GM18873 (cell line): ENCODE measurements around the gene NLGN2.
"Not testable (repeated sequence)": the region's sequence is repeated elsewhere in the genome, so short reads cannot be mapped to it uniquely, and the experiment has no call there.

ENCODE experiments used
- ATAC-seq: cut with Tn5 transposase; IDR thresholded peaks from one replicate; pipeline ENCODE4 v1.9.1; 2021; ENCODE audit warnings: mild to moderate bottlenecking, moderate library complexity, moderate number of reproducible peaks; ENCODE audit not compliant: unreplicated experiment, low FRiP score

Gene NLGN2

DNA sequence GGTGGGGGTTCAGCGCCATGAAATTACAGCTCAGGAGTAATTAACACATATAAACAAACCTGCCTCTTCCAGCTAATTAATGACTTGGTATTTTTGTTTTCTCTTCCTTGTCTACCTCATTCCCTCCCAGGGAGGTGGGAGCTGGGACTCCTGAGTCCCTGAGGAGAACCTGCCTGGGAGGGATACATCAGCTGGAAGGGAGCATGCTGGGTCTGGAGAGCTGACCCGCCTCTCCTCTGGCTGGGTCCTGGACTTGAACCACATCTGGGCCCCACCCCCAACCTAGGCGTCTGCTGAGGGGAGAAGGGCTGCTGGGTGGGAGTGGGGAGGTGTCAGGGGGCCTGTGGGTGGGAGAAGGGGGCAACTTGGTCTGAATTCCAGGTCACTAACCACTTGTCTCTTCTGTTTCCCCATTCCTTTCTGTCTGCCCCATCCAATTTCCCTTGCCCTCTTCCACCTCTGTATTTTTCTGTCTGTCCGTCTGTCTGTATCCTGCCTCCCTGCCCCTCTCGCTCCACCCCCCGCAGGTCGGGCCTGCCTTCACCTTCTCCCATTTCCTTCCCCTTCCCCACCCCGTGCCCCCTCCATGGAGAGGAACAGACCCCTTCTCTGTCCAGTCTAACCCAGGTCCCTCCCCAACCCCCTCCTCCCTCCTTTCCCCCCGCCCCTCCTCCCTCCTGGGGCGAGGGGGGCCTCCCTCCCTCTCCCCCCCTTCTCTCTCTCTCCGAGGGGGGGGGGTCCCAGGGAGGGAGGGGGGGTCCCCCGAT is at the start of gene NLGN2:
Gene NLGN2 (plus strand): TSS at position 361 of the 767 bp plus-strand sequence. CDS start 411 bp downstream, outside the sequence.
- ATAC-seq: no peak

DNA sequence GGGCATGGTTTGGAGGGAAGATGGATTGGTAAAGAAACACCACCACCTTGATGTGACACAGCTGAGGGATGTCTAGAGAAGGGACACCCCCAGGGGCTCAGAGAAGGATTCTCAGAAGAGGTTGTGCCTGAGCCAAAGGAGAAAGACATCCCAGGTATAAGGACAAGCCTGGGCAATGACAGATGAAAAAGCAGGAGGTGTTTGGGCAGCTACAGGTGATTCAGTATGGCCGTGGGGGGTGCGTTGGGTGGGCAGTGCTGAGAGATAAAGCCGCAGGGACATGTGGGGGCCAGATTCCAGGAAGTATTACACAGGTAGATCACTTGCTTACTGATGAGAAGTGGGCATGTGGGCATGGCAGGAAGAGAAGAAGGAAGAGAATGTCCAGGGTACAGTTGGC is 45.7 kb upstream of the NLGN2 start:
- no peak for ATAC-seq

DNA sequence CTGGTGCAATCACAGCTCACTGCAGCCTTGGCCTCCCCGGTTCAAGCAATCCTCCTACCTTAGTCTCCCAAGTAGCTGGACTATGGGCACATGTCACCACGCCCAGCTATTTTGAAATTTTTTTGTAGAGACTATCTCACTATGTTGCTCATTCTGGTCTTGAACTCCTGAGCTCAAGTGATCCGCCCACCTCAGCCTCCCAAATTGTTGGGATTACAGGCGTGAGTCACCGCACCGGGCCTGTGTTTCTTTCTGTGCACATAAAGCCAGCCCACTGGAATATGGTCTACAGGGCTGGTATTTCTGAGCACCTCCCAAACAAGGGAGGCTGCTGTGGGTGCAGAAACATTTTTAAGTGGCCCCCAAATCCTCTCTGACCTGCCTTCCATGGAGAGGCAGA is 44.3 kb upstream of the NLGN2 start:
- ATAC-seq: no peak

DNA sequence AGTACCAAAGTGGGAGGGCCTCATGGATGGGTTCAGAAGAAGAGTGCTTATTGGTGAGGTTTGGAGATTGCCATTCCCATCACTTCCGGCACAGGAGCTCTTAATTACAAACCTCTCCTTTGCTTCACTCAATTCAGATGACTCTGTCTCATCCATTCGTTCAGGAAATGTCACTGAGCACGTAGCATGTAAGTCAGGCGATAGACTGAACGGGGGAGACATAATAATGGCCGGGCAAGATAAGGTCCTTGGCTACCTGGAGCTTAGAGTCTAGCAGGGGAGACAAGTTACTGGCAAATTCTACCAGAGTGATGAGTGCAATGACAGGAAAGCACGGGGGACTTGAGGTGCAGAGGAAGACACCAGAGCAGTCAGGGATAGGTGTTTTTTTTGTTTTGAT is 41.7 kb upstream of the NLGN2 start:
- ATAC-seq: not testable (repeated sequence)

DNA sequence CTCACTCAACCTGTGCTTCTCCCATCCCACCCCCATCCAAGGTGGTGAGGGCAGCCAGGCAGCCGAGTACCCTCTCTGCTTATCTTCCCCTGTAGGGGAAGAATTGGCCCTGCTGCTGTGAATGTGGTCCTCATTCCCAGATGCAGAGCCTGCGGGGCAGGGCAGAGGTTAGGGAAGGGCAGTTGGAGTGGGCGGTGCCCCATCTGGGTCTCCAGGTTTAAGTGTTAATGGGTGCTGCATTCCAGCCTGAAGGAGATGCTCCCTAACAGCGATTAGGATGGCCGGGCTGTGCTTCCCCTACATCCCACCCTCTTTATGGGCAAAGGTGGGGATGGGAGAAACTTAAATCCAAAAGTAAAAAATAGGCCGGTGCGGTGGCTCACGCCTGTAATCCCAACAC is 40.6 kb upstream of the NLGN2 start:
- no peak for ATAC-seq

DNA sequence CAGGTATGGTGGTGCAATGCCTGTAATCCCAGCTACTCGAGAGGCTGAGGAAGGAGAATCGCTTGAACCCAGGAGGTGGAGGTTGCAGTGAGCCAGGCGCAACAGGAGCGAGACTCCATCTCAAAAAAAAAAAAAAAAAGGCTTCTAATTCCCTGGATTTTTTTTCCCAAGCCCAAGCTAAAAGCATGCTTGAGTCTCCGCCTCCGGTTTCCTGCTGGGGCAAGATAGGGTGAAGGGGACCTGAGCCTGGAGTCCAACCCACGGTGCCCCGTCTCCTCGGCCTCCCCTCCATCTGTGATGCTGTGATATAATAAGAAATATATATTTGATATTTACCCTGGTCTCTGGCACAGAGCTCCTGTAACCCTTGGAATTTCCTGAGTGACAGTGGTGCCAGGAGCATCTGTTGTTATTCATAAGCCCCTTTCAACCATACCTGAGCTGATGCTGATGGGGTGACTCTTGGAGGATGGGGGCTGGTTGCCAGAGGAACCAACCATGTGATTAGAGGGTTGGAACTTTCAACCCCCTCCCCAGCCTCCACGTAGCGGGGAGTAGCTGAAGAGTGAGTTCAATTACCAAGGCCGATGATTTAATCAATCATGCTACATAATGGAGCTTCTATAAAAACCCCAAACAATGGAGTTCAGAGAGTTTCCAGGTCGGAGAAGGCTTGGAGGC is 39.6 kb upstream of the NLGN2 start:
- no peak for ATAC-seq

DNA sequence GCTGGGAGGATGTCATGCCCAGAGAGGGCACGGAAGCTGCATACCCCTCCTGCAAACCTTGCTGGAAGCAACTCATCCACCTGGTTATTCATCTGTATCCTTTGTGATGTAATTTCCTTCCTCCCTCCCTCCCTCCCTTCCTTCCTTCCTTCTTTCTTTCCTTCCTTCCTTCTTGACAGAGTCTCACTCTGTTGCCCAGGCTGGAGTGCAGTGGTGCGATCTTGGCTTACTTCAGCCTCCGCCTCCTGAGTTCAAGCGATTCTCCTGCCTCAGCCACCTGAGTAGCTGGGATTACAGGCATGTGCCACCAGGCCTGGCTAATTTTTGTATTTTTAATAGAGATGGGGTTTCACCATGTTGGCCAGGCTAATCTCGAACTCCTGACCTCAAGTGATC is 39.0 kb upstream of the NLGN2 start:
- not testable (repeated sequence) for ATAC-seq

DNA sequence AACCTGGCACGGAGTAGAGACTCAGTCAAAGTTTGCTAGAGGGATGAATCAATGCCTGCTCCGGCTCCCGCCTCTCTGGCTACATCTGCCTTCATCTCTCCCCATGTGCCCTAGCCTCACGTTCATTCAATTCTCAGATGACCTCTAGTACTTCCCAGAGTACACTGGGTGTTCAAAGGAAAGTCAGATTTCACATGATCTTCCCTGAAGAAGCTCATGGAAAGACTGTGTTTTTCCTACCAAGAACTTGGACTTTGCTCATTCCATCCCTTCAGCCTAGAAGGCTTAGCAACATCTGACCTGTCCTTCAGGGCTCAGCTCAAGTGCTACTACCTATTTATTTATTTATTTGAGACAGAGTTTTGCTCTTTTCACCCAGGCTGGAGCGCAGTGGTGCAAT is 37.8 kb upstream of the NLGN2 start:
- no peak for ATAC-seq

DNA sequence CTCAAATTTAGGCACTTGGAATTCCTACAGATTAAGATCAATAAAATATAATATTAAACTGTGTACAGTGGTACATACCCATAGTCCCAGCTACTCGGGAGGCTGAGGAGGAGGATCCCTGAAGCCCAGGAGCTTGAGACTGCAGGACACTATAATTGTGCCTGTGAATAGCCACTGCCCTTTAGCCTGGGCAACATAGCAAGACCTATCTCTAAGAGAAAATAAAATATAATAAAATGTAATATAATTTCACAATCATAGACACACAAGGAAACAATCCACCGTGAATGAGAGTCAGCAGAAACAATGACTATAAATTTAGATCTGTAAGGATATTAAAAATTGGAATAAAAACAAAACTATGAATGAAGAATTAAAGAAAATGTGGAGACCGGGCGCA is 36.8 kb upstream of the NLGN2 start:
- ATAC-seq: no peak

DNA sequence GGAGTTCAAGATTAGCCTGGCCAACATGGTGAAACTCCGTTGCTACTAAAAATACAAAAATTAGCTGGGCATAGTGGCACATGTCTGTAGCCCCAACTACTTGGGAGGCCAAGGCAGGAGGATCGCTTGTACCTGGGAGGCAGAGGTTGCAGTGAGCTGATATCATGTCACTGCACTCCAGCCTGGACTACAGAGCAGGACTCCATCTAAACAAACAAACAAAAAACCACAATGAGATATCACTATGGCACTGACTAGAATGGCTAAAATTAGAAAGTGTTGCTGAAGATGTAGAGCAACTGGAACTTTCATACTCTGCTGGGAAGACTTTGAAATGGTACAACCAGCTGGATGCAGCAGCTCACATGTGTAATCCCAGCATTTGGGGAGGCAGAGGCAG is 33.3 kb upstream of the NLGN2 start:
- ATAC-seq: no peak

DNA sequence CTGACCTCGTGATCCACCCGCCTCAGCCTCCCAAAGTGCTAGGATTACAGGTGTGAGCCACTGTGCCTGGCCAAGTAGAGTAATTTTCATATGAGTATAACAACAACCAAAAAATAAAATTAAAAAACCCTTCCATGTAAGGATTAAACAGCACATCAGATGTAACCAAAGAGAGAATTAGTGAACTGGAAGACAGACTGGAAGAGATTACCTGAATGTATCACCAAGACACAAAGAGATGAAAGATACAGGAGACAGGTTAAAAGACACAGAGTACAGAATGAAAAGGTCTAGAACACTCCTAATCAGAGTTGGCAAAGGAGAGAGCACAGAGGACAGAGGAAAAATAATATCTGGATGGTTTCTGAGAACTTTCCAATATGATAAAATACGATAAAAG is 28.5 kb upstream of the NLGN2 start:
- ATAC-seq: no peak

DNA sequence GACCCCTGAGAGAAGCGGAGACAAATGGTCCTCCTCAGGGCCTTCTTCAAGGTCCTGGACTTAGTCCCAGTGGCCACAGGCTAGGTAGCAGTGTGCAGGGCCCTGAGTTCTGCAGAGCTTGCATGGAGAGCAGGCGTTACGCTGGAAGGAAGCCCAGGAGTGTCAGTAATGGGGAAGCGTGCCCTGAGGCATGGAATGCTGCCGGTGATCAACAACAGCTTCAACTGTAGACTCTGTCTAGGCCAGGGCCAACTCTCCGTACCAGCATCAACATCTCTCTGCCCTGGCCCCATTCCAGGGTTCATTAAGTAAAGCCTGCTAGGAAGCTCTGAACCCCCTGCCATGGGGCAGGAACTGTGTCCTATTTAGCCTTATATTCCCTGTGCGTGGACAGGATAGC is 27.3 kb upstream of the NLGN2 start:
- no peak for ATAC-seq

DNA sequence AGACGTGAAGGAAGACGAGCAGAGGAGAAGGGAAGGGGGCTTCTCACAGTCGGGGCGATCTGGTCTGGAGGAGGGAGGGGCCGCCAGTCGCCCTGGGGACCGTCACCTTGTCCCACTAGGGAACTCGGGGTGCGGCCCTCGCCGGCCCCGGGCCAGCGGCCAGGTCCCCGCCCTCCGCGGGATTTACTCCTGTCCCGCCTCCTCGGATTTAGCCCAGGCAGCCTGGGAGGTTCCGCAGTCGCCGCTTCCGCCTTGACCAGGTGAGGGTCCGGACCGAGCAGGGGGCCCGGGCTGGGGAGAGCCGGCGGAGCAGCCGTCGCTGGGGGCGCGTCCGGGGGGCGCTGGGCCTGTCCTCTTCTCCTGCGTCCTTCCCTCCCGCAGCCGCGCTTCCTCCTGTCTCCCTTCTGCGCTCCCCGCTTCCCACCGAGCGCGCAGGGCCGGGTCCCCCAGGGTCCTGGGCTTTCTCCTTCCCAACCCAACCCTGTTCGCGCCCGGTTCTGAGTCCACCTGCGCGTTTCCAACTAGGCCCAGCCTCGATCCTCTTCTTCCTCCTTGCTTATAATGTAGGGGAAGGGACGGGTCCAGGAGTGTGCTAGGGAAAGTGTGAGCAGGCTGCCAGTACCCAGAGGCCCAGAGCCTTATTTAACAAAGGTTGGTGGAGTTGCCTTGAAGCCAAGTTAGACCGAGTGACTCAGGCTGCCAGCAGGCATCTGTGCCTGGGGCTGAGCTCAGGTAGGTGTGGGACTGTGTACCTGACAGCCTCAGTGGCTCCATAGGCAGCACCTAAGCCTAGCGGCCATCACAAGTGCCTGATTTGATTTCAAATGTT is 26.6 kb upstream of the NLGN2 start, which contains the start of gene TNK1:
Gene TNK1 (plus strand): TSS at position 235 of the 829 bp plus-strand sequence. CDS start 1,838 bp downstream, outside the sequence.
- ATAC-seq: no peak

DNA sequence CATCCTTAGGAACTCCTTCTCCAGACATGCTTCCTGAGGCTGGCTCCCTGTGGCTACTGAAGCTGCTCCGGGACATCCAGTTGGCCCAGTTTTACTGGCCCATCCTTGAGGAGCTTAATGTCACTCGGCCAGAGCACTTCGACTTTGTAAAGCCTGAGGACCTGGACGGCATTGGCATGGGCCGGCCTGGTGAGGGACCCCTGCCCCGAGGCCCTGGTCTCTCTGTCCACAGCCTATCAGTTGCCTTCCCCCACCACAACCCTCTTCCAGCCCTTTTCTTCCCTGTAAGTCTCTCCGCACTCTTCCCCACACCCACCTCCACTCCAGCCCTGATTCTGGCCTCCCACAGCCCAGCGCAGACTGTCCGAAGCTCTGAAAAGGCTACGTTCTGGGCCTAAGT is 24.7 kb upstream of the NLGN2 start:
- ATAC-seq: no peak

DNA sequence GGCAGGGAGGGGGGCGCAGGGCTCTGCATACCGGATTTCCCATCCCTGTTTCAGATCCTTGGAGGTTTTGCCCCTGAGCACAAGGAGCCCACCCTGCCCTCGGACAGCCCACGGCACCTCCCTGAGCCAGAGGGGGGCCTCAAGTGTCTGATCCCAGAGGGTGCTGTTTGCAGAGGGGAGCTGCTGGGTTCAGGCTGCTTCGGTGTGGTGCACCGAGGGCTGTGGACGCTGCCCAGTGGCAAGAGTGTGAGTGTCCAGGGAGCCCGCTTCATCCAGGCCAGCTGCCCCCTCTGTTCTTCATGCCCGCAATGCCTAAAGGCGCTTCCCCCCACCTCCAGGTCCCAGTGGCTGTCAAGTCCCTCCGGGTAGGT is 24.3 kb upstream of the NLGN2 start:
- ATAC-seq: no peak

DNA sequence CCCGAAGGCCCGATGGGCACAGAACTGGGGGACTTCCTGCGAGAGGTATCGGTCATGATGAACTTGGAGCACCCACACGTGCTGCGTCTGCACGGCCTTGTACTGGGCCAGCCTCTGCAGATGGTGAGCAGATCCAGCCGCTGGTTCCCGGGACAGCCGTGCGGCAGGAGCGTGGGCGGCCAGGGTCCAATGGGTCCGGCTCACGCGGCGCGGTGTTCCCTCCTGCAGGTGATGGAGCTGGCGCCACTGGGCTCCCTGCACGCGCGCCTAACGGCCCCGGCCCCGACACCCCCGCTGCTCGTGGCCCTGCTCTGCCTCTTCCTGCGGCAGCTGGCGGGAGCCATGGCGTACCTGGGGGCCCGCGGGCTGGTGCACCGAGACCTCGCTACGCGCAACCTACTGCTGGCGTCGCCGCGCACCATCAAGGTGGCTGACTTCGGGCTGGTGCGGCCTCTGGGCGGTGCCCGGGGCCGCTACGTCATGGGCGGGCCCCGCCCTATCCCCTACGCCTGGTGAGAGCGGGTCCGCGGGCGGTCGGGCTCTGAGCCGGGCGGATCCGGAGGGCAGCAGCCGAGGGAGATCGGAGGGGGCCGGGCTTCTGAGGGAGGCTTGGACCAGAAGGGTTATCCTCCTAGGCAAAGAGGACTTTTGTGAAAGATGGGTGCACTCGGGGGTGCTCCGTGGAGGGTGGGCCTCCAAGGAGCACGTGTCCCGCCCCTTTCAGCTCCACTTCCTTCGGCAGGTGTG is 23.7 kb upstream of the NLGN2 start:
- no peak for ATAC-seq

DNA sequence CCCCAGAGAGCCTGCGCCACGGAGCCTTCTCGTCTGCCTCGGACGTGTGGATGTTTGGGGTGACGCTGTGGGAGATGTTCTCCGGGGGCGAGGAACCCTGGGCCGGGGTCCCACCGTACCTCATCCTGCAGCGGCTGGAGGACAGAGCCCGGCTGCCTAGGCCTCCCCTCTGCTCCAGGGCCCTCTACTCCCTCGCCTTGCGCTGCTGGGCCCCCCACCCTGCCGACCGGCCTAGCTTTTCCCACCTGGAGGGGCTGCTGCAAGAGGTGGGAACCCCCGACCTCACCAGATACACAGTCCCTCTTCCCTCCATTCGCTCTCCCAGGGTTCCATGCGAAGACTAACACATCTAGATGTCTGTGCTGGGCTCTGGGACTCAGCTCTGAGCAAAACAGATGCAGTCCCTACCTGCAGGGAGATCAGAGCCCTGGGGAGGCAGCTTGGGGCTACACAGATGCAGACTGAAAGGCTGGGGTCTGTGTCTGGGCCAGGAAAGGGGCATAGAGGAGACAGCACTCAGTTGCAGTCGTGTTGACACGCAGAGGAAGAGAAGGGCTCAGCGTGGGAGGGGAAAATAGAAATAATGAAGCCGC is 23.1 kb upstream of the NLGN2 start:
- ATAC-seq: no peak

DNA sequence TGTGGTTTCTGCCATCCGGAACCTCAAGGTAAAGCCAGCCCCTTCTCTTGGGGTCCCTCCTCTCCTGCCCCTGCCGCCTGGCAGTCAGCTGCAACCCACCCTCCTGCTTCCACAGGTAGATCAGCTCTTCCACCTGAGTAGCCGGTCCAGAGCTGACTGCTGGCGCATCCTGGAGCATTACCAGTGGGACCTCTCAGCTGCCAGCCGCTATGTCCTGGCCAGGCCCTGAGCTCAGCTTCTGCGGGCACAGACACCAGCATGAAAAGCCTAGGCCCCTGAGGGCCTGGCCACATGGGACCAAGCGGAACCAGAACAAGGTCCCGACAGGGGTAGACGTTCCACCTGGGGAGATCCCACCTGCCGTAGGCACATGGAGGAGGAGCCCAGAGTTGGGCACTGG is 18.8 kb upstream of the NLGN2 start:
- no peak for ATAC-seq

DNA sequence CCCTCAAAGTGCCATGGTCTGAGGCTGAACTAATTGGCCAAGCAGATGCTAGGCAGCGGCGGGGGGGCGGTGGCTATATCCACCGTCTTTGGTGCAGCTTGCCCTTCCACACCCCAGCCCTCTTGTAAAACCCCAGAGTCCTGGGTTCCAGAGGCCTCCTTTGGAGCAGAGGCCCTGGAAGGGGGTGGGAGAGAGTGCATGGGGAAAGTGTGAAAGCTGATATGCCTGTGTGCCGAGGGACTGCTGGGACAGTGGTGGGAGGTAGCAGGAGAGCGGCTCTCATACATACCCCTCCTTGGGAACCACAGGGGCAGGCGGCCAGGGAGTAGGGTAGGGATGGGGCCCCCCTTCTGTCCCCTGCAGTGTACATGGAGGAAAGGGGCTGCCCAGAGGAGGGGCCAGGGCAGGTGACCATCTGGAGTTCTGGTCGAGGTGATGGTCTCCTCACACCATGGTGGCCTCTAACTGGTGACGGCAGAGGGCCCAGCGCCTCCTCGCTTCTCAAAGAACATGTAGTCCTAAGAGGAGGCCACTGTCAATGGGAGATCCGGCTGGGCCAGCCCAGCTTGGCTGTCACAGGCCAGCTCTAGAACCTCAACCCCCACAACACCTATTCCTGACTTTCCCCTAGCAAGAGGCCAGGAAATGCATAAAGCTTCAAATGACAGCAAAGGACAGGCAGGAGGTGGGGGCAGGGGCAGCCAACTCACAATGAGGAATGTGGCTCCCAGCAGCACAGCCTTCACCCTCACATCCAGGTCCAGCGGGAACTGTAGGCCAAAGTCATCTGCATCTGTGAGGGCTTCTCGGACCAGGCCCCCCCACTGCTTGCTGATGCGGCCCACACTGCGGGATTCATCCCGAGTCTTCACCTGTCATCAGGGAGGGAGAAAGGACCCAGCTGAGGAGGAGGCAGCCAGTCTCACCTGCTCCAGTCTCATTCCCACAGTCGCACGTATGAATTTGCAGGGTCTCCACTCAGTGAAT is 17.4 kb upstream of the NLGN2 start:
- ATAC-seq: no peak
